Measurements from ENCODE around the gene MDM1.

Gene MDM1

GRCh38 chr12:68321140-68321539 lies 11.0 kb downstream of the MDM1 start:
- DNase-seq (ENCODE audit: low read depth in 2 of 2) = no peak

- DNase-seq (ENCODE audit: low read depth in 2 of 2) = no peak
Observed at GRCh38 chr12:68319988-68320623, 12.1 kb downstream of the MDM1 start.

GRCh38 chr12:68317047-68317667 lies 15.0 kb downstream of the MDM1 start:
- peak in 1 of 2 donors; percentile 45 for DNase-seq (ENCODE audit: low read depth in 2 of 2)

GRCh38 chr12:68310370-68310769 lies 21.8 kb downstream of the MDM1 start:
- DNase-seq (ENCODE audit: low read depth in 2 of 2) = no peak

GRCh38 chr12:68306564-68306963 lies 25.6 kb downstream of the MDM1 start:
- DNase-seq (ENCODE audit: low read depth in 2 of 2) = no peak

- no peak for DNase-seq (ENCODE audit: low read depth in 2 of 2)
Observed at GRCh38 chr12:68305278-68305677, 26.9 kb downstream of the MDM1 start.

GRCh38 chr12:68304626-68305025 lies 27.5 kb downstream of the MDM1 start:
- no peak for DNase-seq (ENCODE audit: low read depth in 2 of 2)

GRCh38 chr12:68303850-68304249 lies 28.3 kb downstream of the MDM1 start:
- no peak for DNase-seq (ENCODE audit: low read depth in 2 of 2)

- DNase-seq (ENCODE audit: low read depth in 2 of 2) = no peak
Observed at GRCh38 chr12:68297929-68298328, 34.2 kb downstream of the MDM1 start.

GRCh38 chr12:68294251-68294650 lies 37.9 kb downstream of the MDM1 start:
- DNase-seq (ENCODE audit: low read depth in 2 of 2) = no peak

GRCh38 chr12:68293347-68293746 lies 38.8 kb downstream of the MDM1 start:
- no peak for DNase-seq (ENCODE audit: low read depth in 2 of 2)

- no peak for DNase-seq (ENCODE audit: low read depth in 2 of 2)
Observed at GRCh38 chr12:68292151-68292943, 39.8 kb downstream of the MDM1 start.

GRCh38 chr12:68291396-68292036 lies 40.6 kb downstream of the MDM1 start:
- no peak for DNase-seq (ENCODE audit: low read depth in 2 of 2)

- peak in 1 of 2 donors; percentile 27 for DNase-seq (ENCODE audit: low read depth in 2 of 2)
Observed at GRCh38 chr12:68290126-68290525, 42.0 kb downstream of the MDM1 start.

- DNase-seq (ENCODE audit: low read depth in 2 of 2) = no peak
Observed at GRCh38 chr12:68287106-68287505, 45.1 kb downstream of the MDM1 start.

GRCh38 chr12:68286396-68286795 lies 45.8 kb downstream of the MDM1 start:
- no peak for DNase-seq (ENCODE audit: low read depth in 2 of 2)

GRCh38 chr12:68285541-68285940 lies 46.6 kb downstream of the MDM1 start:
- DNase-seq (ENCODE audit: low read depth in 2 of 2) = no peak

GRCh38 chr12:68281322-68282077 lies 50.7 kb downstream of the MDM1 start:
- no peak for DNase-seq (ENCODE audit: low read depth in 2 of 2)

GRCh38 chr12:68280240-68280639 lies 51.9 kb downstream of the MDM1 start:
- DNase-seq (ENCODE audit: low read depth in 2 of 2) = no peak

GRCh38 chr12:68279227-68280054 lies 52.7 kb downstream of the MDM1 start:
- no peak for DNase-seq (ENCODE audit: low read depth in 2 of 2)

GRCh38 chr12:68276402-68276930 lies 55.7 kb downstream of the MDM1 start:
- no peak for DNase-seq (ENCODE audit: low read depth in 2 of 2)
